ENCODE results near the gene MOB3B.

Gene MOB3B

DNA sequence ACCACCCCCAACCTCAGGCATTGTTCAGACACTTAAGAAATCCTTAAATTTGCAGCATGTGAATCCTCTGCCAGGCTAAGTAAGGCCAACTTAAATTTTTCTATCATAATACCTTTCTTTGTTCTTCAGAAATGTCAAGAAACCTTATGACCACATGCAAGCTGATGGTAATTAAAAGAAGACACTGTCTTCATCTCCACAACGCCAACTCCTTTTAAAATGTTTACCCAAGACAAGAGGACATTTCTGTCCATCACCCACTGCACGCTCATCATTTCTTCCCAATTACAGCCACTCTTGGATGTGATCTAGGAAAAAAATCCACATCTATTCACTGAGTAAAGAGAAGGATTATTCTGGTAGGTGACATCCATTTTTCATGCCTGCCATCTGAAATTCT lies 11.6 kb downstream of the MOB3B start:
- no peak for TF ChIP-seq CTCF (IDR thresholded peaks at IDR 0.05; ENCODE audit: borderline replicate concordance, control extremely low read depth, extremely low read depth, insufficient read depth, missing control alignments)
- DNase-seq (ENCODE audit: low spot score): no peak
- in situ Hi-C loops (cut with MboI; ENCODE audit: low sequenced_read_pairs, unreplicated experiment): no loop called here

- no peak for TF ChIP-seq CTCF (IDR thresholded peaks at IDR 0.05; ENCODE audit: borderline replicate concordance, control extremely low read depth, extremely low read depth, insufficient read depth, missing control alignments)
- in situ Hi-C loops (cut with MboI; ENCODE audit: low sequenced_read_pairs, unreplicated experiment): no loop called here
- no peak for DNase-seq (ENCODE audit: low spot score)
These were observed 15.1 kb downstream of the MOB3B start for GRCh38 chr9:27514551-27514950.

DNA sequence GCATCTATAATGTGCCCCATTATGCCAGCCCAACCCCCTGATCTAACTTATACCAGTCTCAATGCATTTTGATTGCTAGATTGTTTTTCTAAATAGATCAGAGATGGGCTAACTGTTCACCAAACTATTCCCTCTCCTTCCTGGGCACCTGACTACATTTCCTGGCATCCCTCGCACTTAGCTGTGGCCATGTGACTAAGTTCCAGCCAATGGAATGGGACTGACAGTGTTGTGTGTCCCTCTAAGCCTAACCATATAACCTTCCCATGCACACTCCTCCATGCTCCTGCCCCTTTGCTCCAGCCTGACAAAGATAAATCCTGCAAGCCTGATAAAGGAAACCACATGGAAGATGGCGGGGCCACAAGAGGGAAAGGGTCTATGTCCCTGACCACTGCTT lies 17.8 kb downstream of the MOB3B start:
- in situ Hi-C loops (cut with MboI; ENCODE audit: low sequenced_read_pairs, unreplicated experiment): no loop called here
- no peak for DNase-seq (ENCODE audit: low spot score)
- TF ChIP-seq CTCF (IDR thresholded peaks at IDR 0.05; ENCODE audit: borderline replicate concordance, control extremely low read depth, extremely low read depth, insufficient read depth, missing control alignments): no peak

GRCh38 chr9:27510780-27511179 lies 18.8 kb downstream of the MOB3B start:
- DNase-seq (ENCODE audit: low spot score): no peak
- in situ Hi-C loops (cut with MboI; ENCODE audit: low sequenced_read_pairs, unreplicated experiment): no loop called here
- TF ChIP-seq CTCF (IDR thresholded peaks at IDR 0.05; ENCODE audit: borderline replicate concordance, control extremely low read depth, extremely low read depth, insufficient read depth, missing control alignments): no peak

DNA sequence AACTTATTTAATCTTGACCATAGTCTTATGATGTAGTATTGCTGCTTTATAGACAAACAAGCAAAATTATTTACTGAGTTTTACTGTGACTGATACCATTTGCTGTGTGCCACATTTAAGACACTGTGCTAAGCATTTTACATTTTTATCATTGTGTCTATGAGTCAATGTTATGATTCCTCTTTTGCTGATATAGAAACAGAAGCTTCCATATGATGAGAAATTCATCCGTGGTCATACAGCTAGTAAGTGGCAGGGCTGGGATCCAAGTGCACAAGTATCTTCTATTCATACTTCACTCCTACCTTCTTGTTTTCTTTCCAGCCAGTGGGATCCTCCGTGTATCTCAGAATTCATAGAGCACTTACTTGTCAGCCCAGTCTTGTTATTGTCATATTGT lies 22.6 kb downstream of the MOB3B start:
- no peak for TF ChIP-seq CTCF (IDR thresholded peaks at IDR 0.05; ENCODE audit: borderline replicate concordance, control extremely low read depth, extremely low read depth, insufficient read depth, missing control alignments)
- in situ Hi-C loops (cut with MboI; ENCODE audit: low sequenced_read_pairs, unreplicated experiment): no loop called here
- no peak for DNase-seq (ENCODE audit: low spot score)

GRCh38 chr9:27505744-27506161 lies 23.9 kb downstream of the MOB3B start:
- no peak for DNase-seq (ENCODE audit: low spot score)
- in situ Hi-C loops (cut with MboI; ENCODE audit: low sequenced_read_pairs, unreplicated experiment): no loop called here
- TF ChIP-seq CTCF (IDR thresholded peaks at IDR 0.05; ENCODE audit: borderline replicate concordance, control extremely low read depth, extremely low read depth, insufficient read depth, missing control alignments): no peak

- no peak for TF ChIP-seq CTCF (IDR thresholded peaks at IDR 0.05; ENCODE audit: borderline replicate concordance, control extremely low read depth, extremely low read depth, insufficient read depth, missing control alignments)
- no peak for DNase-seq (ENCODE audit: low spot score)
- in situ Hi-C loops (cut with MboI; ENCODE audit: low sequenced_read_pairs, unreplicated experiment): no loop called here
These were observed 25.4 kb downstream of the MOB3B start for GRCh38 chr9:27504259-27504658.
